Loucy (cell line): ENCODE results near the gene GRID1.

Source experiments
- EZH2phosphoT487 ChIP-seq: fragments of 200-600 bp; IDR thresholded peaks from 2 replicates; pipeline ENCODE4 v1.6.1; 2018; ENCODE audit warnings: antibody characterized with exemption, mild to moderate bottlenecking, moderate library complexity, borderline replicate concordance
- TF ChIP-seq, protein P1 (sequence below): fragments of 200-600 bp; sonication (generic); conservative IDR thresholded peaks from 2 replicates; pipeline ENCODE4 v1.5.1; 2014; ENCODE audit warnings: mild to moderate bottlenecking, antibody characterized with exemption, low read length

- TF ChIP-seq, protein P1, sequence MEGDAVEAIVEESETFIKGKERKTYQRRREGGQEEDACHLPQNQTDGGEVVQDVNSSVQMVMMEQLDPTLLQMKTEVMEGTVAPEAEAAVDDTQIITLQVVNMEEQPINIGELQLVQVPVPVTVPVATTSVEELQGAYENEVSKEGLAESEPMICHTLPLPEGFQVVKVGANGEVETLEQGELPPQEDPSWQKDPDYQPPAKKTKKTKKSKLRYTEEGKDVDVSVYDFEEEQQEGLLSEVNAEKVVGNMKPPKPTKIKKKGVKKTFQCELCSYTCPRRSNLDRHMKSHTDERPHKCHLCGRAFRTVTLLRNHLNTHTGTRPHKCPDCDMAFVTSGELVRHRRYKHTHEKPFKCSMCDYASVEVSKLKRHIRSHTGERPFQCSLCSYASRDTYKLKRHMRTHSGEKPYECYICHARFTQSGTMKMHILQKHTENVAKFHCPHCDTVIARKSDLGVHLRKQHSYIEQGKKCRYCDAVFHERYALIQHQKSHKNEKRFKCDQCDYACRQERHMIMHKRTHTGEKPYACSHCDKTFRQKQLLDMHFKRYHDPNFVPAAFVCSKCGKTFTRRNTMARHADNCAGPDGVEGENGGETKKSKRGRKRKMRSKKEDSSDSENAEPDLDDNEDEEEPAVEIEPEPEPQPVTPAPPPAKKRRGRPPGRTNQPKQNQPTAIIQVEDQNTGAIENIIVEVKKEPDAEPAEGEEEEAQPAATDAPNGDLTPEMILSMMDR: no peak
- no peak for TF ChIP-seq EZH2phosphoT487
Observed at GRCh38 chr10:86106616-86107015, 260.0 kb downstream of the GRID1 start.
